AG20443 (cell line): Measurements from ENCODE around the gene LYPD4.

Source experiments
- DNase-seq: peaks from one replicate; pipeline ENCODE4 v3.0.0; 2012; ENCODE audit warnings: low spot score, mixed read lengths

The LYPD4 gene

GRCh38 chr19:41872775-41873647 is 28.5 kb upstream of the LYPD4 start:
- DNase-seq = peak; percentile 59

DNA sequence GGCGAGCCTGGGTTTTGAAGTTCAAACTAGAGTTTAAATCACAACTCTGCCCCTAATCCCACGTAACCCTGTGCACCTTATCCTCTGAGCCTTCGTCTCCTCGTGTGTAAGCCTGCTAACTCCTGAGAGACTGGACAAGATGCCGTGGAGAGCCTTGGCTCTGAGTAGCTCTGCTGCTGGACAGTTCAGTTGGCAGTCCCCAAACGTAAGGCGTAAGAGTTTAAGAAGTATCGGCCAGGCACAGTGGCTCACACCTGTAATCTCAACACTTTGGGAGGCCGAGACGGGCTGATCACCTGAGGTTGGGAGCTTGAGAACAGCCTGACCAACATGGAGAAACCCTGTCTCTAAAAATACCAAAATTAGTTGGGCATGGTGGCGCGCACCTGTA is 27.9 kb upstream of the LYPD4 start:
- no peak for DNase-seq

- no peak for DNase-seq
These were observed 27.3 kb upstream of the LYPD4 start for GRCh38 chr19:41871573-41872383.

- peak; percentile 24 for DNase-seq
These were observed 26.0 kb upstream of the LYPD4 start for GRCh38 chr19:41870401-41870873.

- DNase-seq = no peak
These were observed 25.0 kb upstream of the LYPD4 start for GRCh38 chr19:41869374-41869955.

- DNase-seq = no peak
These were observed 24.5 kb upstream of the LYPD4 start for GRCh38 chr19:41868989-41869300.

GRCh38 chr19:41868120-41868988 is 23.9 kb upstream of the LYPD4 start:
- no peak for DNase-seq

GRCh38 chr19:41866284-41866683 is 21.8 kb upstream of the LYPD4 start:
- no peak for DNase-seq

DNA sequence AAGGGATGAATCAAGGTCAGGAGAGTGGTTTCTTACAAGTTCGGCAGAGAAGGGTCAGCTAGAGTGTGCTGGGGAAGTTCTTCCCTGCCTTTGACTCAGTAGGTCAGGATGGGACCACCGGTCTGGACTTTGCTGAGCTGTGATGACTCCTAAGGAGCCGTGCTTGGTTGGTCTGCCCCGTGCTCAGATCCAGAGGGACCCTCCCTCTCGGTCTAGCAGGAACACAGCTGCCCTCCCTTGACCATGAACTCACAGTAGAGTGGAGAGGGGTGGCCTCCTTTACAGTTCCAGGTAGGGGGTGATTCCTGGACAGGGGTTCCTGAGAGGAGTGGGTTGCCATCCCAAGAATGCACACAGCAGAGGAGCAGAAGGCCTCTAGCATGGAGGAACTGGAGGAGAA is 19.9 kb upstream of the LYPD4 start:
- DNase-seq = no peak

GRCh38 chr19:41863209-41863931 is 18.9 kb upstream of the LYPD4 start:
- no peak for DNase-seq

DNA sequence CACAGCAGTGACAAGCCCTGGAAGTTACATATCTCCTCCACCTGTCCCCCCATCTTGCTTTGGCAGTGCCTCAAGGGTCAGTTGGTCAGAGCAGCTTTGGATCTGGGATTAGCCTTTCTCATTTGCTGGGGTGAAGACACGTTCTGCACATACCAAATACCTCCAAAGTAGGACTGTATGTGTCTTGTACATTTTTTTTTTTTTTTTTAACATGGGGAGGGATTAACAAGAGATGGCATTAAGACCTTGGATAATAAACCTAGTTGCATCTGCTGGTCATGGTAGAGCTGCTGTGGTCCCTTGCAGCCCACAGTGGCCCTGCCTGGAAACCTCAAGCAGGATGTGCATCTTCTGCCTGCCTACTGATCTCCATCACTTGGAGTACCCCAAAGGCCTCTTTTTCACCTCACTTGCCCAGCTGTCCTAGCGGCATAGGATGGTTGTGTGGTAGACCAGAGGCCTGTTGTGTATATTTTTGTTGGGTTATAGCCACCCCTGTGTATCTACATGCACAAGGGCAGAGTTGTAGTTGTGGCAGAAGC is 18.0 kb upstream of the LYPD4 start:
- DNase-seq = no peak

GRCh38 chr19:41861846-41862245 is 17.4 kb upstream of the LYPD4 start:
- no peak for DNase-seq

DNA sequence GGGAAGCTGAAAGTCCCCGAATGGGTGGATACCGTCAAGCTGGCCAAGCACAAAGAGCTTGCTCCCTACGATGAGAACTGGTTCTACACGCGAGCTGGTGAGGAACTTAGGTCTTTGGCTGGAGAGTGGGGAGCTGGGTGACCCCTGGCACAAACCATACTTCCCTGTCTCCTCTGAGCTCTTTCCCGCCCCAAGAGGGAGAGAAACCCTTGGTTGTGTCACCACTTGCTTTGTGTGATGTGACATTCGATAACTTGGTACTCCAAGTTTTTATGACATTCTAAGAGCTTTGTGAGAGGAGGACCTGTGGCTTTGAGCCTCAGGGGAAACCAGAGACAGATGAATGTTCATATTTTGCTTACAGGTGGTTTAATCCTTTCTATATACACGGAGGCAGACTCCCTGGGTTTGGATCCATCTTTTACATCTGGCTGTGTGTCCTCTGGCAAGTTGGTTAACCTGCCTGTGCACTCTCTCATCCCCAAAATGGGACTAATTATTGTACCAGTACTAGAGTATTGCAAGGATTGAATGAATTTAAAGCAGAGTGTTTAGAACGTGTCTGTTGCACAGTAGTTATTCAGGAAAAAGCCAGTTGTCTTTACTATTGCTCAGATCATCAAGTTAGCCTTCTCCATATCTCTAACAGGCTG is 16.8 kb upstream of the LYPD4 start:
- DNase-seq = no peak

GRCh38 chr19:41860419-41861115 is 16.1 kb upstream of the LYPD4 start:
- peak; percentile 38 for DNase-seq

GRCh38 chr19:41859618-41860418 is 15.3 kb upstream of the LYPD4 start, which contains the start of gene RPS19:
Gene RPS19, plus strand, starts transcription at chr19:41860255. Its CDS starts 520 bp downstream, at chr19:41860775.
- DNase-seq = peak; percentile 97

DNA sequence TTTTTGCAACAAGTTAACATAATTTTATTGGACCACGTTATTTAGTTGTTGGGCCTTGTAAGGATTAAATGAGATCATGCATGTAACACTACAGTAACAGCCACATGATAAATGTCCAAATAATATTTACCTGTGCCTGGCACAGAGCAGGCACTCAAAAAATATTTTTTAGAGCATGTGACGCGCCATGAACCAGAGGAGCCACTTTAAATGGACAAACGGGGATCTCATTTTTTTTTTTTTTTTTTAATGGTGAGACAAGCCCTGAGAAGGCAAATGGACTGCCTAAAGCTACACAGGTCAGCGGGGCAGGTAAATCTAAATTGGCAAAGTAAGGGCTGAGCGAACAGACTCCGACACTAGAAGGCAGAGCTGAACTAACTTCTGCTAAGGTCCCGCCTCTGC is 14.7 kb upstream of the LYPD4 start:
- no peak for DNase-seq

DNA sequence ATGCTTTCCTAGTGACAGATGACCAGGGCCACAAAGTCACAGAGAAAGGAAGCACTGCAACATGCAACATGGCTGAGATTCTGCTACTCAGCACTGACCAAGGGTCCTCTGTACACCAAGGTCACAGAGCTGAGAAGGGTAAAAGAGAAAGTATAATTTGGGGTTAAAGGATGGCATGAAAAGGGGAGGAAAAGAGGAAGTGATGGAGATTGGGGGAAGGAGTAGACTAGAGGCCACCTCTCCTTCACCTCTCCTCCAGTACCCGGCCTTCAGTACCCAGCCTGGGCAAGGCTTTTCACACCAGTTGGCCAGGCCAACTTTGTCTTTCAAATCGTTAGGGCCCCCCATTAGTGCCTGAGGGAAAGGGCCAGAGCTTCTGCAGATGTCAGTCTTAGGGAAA is 9.3 kb upstream of the LYPD4 start:
- no peak for DNase-seq

DNA sequence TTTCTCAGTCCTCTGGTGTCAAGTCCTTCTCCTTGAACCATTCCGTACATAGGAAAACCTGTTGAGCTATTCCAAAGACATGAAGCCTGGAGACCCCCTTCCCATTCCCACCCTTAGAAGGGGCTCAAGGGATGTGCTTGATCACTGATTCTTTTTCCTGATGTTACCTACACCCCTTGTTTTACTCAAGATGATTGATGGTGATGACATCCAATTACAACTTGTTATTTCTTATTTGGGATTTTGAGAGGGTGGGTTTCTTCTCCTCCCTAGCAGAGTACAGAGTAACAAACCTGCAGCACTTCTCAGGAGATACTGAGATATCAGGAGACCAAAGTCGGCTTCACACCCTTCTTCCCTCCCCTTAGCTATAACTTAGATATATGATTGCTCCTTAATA is 8.9 kb upstream of the LYPD4 start:
- no peak for DNase-seq

- DNase-seq = no peak
These were observed 7.0 kb upstream of the LYPD4 start for GRCh38 chr19:41851456-41851855.
